Measurements from ENCODE around the gene SYNGAP1. TPM values are rescaled to one million over a fixed set of nuclear protein-coding genes. Genes with fewer than 3 reads are reported as not detected.

SYNGAP1 gene
- total and polyA plus RNA-seq, 2 of the 8 experiments (the other 6 are each of a cell fraction or from before 2014, with no cell fraction given): 31.0 to 101 TPM

GRCh38 chr6:33443025-33443424 is 23.2 kb downstream of the SYNGAP1 start (continued):
- no peak for TF ChIP-seq CHD7 (IDR thresholded peaks at IDR 0.05; ENCODE audit: insufficient replicate concordance, low read length)
- no peak for TF ChIP-seq TAF7 (optimal IDR thresholded peaks at IDR 0.05; ENCODE audit: borderline replicate concordance, low read depth, low read length)
- no peak for TF ChIP-seq BCL11A (IDR thresholded peaks at IDR 0.05; ENCODE audit: low read depth in 2 of 2, low read length in 2 of 2)
- no peak for TF ChIP-seq BRCA1 (IDR thresholded peaks at IDR 0.05; ENCODE audit: low read depth, low read length)
- no peak for TF ChIP-seq CHD1 (IDR thresholded peaks at IDR 0.05; ENCODE audit: low read depth, low read length)
- no peak for TF ChIP-seq CBX5 (IDR thresholded peaks at IDR 0.05; ENCODE audit: low read depth, low read length)
- no peak for TF ChIP-seq HDAC2 (IDR thresholded peaks at IDR 0.05; ENCODE audit: borderline replicate concordance in 1 of 2, low read depth in 2 of 2, low read length in 2 of 2)
